ENCODE results near the gene CBLB. TPM values are rescaled to one million over a fixed set of nuclear protein-coding genes. Genes with fewer than 3 reads are reported as not detected.

The CBLB gene
- total and polyA plus RNA-seq, 12 donors: 20.4 to 58.9 (median 33.5) TPM

DNA sequence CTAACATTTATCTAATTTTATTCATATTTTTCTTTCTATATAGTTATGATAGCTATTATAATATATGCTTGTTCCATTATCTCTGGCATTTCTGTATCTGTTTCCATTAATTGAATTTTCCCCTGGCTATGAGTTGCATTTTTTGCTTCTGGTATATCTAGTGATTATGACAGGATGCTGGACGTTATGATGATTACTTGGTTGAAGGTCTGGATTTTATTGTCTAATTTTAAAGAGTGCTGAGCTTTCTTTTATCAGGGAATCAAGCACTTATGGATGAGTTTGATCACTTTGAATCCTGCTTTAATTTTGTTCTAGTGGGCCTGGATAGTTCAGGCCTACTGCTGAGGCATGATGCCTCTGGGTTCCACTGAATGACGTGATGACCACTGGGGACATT is 229.7 kb downstream of the CBLB start:
- intact Hi-C loops (cut with DNase I): no loop called here
- TF ChIP-seq, protein P1, sequence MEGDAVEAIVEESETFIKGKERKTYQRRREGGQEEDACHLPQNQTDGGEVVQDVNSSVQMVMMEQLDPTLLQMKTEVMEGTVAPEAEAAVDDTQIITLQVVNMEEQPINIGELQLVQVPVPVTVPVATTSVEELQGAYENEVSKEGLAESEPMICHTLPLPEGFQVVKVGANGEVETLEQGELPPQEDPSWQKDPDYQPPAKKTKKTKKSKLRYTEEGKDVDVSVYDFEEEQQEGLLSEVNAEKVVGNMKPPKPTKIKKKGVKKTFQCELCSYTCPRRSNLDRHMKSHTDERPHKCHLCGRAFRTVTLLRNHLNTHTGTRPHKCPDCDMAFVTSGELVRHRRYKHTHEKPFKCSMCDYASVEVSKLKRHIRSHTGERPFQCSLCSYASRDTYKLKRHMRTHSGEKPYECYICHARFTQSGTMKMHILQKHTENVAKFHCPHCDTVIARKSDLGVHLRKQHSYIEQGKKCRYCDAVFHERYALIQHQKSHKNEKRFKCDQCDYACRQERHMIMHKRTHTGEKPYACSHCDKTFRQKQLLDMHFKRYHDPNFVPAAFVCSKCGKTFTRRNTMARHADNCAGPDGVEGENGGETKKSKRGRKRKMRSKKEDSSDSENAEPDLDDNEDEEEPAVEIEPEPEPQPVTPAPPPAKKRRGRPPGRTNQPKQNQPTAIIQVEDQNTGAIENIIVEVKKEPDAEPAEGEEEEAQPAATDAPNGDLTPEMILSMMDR (IDR thresholded peaks at IDR 0.05): no peak
- no peak for TF ChIP-seq POLR2A (IDR thresholded peaks at IDR 0.05)
- no peak for DNase-seq
- Histone ChIP-seq H3K4me1 (replicated peaks in 1 of 2) (no peaks in the 10 kb centered on the region), H3K27ac (no peak overlapping the region), H3K9me3 (replicated peaks in 1 of 3) (no peaks in the 10 kb centered on the region), H3K36me3 (replicated peaks in 1 of 2) (no peaks in the 10 kb centered on the region), H3K27me3 (no peaks in the 10 kb centered on the region), H3K4me3 (no peak overlapping the region)
- 85 to 88% (median 87%) methylated on average over 2 of the region's 2 CpGs for WGBS, 4 donors

DNA sequence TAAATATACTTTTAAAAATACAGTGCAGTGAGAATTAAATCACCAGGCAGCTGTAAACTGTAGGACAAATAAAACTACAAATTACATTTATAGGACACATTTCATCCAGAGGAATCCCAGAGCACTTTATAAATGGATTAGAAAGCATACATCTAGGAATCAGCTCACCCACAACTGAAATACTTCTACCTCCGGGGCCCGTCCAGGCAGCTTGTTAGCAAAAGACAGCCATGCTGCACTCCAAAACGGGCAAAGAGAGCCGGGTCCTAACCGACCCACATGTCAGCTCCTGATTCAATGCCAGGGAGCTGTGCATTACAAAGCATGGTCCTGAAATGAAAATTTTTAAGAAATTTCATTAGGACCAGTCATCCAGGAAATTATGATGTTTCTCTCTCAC is 234.1 kb downstream of the CBLB start:
- no peaks in the 10 kb centered on the region for H3K9me3 ChIP-seq (replicated peaks in 1 of 3)
- no peak overlapping the region for H3K4me3 ChIP-seq
- H3K27me3 ChIP-seq: no peaks in the 10 kb centered on the region
- no peaks in the 10 kb centered on the region for H3K36me3 ChIP-seq (replicated peaks in 1 of 2)
- no peaks in the 10 kb centered on the region for H3K4me1 ChIP-seq (replicated peaks in 1 of 2)
- WGBS, 4 donors: 83 to 87% (median 85%) methylated on average over 5 of the region's 5 CpGs
- no peak for DNase-seq
- no peak for TF ChIP-seq POLR2A (IDR thresholded peaks at IDR 0.05)
- TF ChIP-seq, protein P1 (IDR thresholded peaks at IDR 0.05): no peak
- H3K27ac ChIP-seq: no peak overlapping the region
- intact Hi-C loops (cut with DNase I): no loop called here

DNA sequence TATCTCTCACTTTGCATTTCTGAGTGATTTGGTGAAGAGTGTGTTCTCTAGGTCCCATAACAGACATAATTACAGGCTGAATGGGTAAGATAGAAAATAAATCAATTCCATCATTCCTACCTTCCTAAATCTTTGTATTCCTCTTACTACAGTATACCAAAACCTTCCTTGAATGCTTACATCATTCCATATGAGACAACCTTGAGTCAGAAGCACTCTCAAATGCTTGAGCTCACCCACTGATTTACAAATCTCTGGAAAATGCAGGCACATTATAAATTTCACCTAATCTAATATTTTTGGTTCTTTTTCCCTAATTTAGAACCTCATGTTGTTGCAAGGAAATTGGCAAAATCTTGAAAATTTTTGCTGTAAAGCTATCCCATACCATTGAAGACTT is 239.1 kb downstream of the CBLB start:
- H3K27me3 ChIP-seq: no peaks in the 10 kb centered on the region
- no peak for TF ChIP-seq POLR2A (IDR thresholded peaks at IDR 0.05)
- TF ChIP-seq, protein P1 (IDR thresholded peaks at IDR 0.05): no peak
- no peaks in the 10 kb centered on the region for H3K9me3 ChIP-seq (replicated peaks in 1 of 3)
- H3K27ac ChIP-seq: no peak overlapping the region
- no peaks in the 10 kb centered on the region for H3K36me3 ChIP-seq (replicated peaks in 1 of 2)
- H3K4me1 ChIP-seq (replicated peaks in 1 of 2): no peaks in the 10 kb centered on the region
- intact Hi-C loops (cut with DNase I): no loop called here
- no peak overlapping the region for H3K4me3 ChIP-seq
- no peak for DNase-seq

DNA sequence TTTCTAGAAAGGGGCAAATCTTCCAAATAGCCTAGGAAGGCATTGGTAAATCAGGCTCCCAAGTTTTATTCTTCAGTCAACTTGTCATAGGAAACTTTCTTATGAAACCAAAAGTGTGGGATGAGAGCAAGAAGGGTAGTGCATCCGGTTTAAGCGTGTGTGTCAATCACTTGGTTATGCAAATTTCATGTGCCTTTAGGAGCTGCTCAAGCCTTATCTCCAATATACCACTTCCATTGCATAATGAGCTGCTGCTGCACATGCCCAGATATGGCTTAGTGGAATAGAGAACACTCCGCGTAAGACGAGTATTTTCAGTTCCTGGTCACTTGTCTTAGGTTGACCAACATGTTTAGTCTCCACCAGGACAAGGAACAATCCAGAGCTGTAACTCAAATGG is 242.1 kb downstream of the CBLB start:
- 88 to 93% (median 92%) methylated on average over 5 of the region's 5 CpGs for WGBS, 4 donors
- no peak for DNase-seq
- no peak overlapping the region for H3K4me3 ChIP-seq
- H3K27me3 ChIP-seq: no peaks in the 10 kb centered on the region
- no peak overlapping the region for H3K27ac ChIP-seq
- H3K4me1 ChIP-seq (replicated peaks in 1 of 2): no peaks in the 10 kb centered on the region
- H3K36me3 ChIP-seq (replicated peaks in 1 of 2): no peaks in the 10 kb centered on the region
- no peaks in the 10 kb centered on the region for H3K9me3 ChIP-seq (replicated peaks in 1 of 3)
- no peak for TF ChIP-seq POLR2A (IDR thresholded peaks at IDR 0.05)
- TF ChIP-seq, protein P1 (IDR thresholded peaks at IDR 0.05): no peak
- intact Hi-C loops (cut with DNase I): no loop called here

Data from adrenal gland (tissue), 12 donors.